ENCODE results near the gene FBLN1. TPM values are rescaled to one million over a fixed set of nuclear protein-coding genes. Genes with fewer than 3 reads are reported as not detected.

Gene FBLN1
- total and polyA plus RNA-seq, 2 donors (not counting 3 experiments of a cell fraction or from before 2014, with no cell fraction given) = 1.2 to 4.0 TPM

GRCh38 chr22:45548247-45548840, 45.7 kb downstream of the FBLN1 start:
- Histone ChIP-seq H3K27ac (ENCODE audit: insufficient read depth, low read depth, low read length) (no peak overlapping the region), H3K4me1 (ENCODE audit: control insufficient read depth, extremely low read depth, insufficient read depth, low read length) (no peaks in the 10 kb centered on the region), H3K9ac (replicated peaks; ENCODE audit: extremely low read depth, insufficient read depth, low read length) (no peak overlapping the region), H3K9me3 (replicated peaks; ENCODE audit: control insufficient read depth, insufficient read depth, low read length) (no peaks in the 10 kb centered on the region), H3K27me3 (ENCODE audit: control insufficient read depth in 2 of 2, insufficient read depth in 2 of 2, low read length in 2 of 2) (no peaks in the 10 kb centered on the region), H3K36me3 (ENCODE audit: control insufficient read depth in 2 of 2, extremely low read depth in 1 of 2, insufficient read depth in 2 of 2, low read length in 2 of 2) (no peaks in the 10 kb centered on the region), H4K20me1 (replicated peaks; ENCODE audit: control insufficient read depth, extremely low read depth, insufficient read depth, low read length) (no peaks in the 10 kb centered on the region), H3K79me2 (ENCODE audit: control insufficient read depth, insufficient read depth, low read length) (no peaks in the 10 kb centered on the region), H3K4me3 (replicated peaks in 1 of 3; ENCODE audit: insufficient read depth in 1 of 3, low read depth in 1 of 3, low read length in 3 of 3) (no peak overlapping the region), H3K4me2 (ENCODE audit: insufficient read depth, low read length) (no peak overlapping the region), H2AFZ (ENCODE audit: low read depth, low read length) (no peak overlapping the region), H3K9me1 (replicated peaks; ENCODE audit: control insufficient read depth, extremely low read depth, insufficient read depth, low read length) (no peaks in the 10 kb centered on the region)
- no peak for TF ChIP-seq JUN (IDR thresholded peaks at IDR 0.05; ENCODE audit: borderline replicate concordance, insufficient read depth, insufficient read length, low read depth)
- no peak for TF ChIP-seq CTCF (IDR thresholded peaks at IDR 0.05; ENCODE audit: extremely low read depth in 1 of 2, insufficient read depth in 1 of 2, low read depth in 1 of 2, low read length in 2 of 2)
- TF ChIP-seq POLR2A (IDR thresholded peaks at IDR 0.05; ENCODE audit: low read depth, low read length) = no peak
- no peak for TF ChIP-seq FOS (IDR thresholded peaks at IDR 0.05; ENCODE audit: borderline replicate concordance, insufficient read depth, low read length)
- no peak for TF ChIP-seq MAX (IDR thresholded peaks at IDR 0.05; ENCODE audit: insufficient read depth, insufficient read length)
- TF ChIP-seq MYC (IDR thresholded peaks at IDR 0.05; ENCODE audit: low read depth, low read length) = no peak
- no peak for TF ChIP-seq GATA2 (IDR thresholded peaks at IDR 0.05; ENCODE audit: insufficient read depth, insufficient read length, low read depth, low read length)
- TF ChIP-seq POLR2AphosphoS5 (IDR thresholded peaks at IDR 0.05; ENCODE audit: insufficient read depth, low read depth, low read length) = no peak
- TF ChIP-seq EZH2 (IDR thresholded peaks at IDR 0.05; ENCODE audit: borderline replicate concordance, low read depth, low read length, severe bottlenecking) = no peak
- ChIA-PET POLR2A (no interaction called here), CTCF (no interaction called here)
- BruUV-seq (replicated peaks) = no TSS peak
- intact Hi-C loops (cut with micrococcal nuclease) (no loop called here), dilution Hi-C loops (cut with MboI; ENCODE audit: extremely low pct_ligation_motif_present, low sequenced_read_pairs) (no loop called here)
- FAIRE-seq (no peak), DNase-seq (ENCODE audit: low read depth, low spot score) (no peak)

Measured in endothelial cell of umbilical vein (primary cell).